Right lobe of liver (tissue), 4 donors: ENCODE results near the gene CDON.

Experiments used
- CTCF ChIP-seq, 4 donors: fragments of 200-600 bp in 3 of 4; fragments of 450-650 bp in 1 of 4; IDR thresholded peaks; one replicate each; pipeline versions ENCODE4 v1.5.1 to v1.8.0; 2016 to 2022; ENCODE audit warnings: antibody characterized with exemption in 4 of 4, mild to moderate bottlenecking in 2 of 4
- POLR2A ChIP-seq: fragments of 450-650 bp; IDR thresholded peaks from one replicate; pipeline ENCODE4 v1.6.1; 2017; ENCODE audit warnings: antibody characterized with exemption, mild to moderate bottlenecking
- donor health status: DM: no; HTN: no; CAD: no.
- donor health status: DM: no; HTN: no; CAD: no.
- donor health status: DM: no; HTN: yes; CAD: no.

GRCh38 chr11:126080161-126080941 is 17.7 kb upstream of the CDON start:
- no peak for TF ChIP-seq CTCF (IDR thresholded peaks at IDR 0.05)
- no peak for TF ChIP-seq POLR2A
